ENCODE measurements around the gene METTL2A.
"Not testable (repeated sequence)": the region's sequence is repeated elsewhere in the genome, so short reads cannot be mapped to it uniquely, and the experiment has no call there.

Gene METTL2A

GRCh38 chr17:62423647-62424461, at the start of gene METTL2A:
Gene METTL2A (plus strand): TSS chr17:62423897. CDS start chr17:62423903, 6 bp downstream.
- not testable (repeated sequence) for H3K9me3 ChIP-seq (ENCODE audit: control insufficient read depth in 5 of 5, low read length in 5 of 5); H3K27me3 ChIP-seq (ENCODE audit: control insufficient read depth in 5 of 5, insufficient read depth in 4 of 5, low read length in 5 of 5)
- Histone ChIP-seq H3K27ac (ENCODE audit: low read depth, low read length) (peak within 1 kb of the TSS; percentile 46), H3K36me3 (ENCODE audit: control insufficient read depth in 5 of 5, insufficient read depth in 5 of 5, low read length in 5 of 5) (peaks cover 2 to 19% (median 7%) of the 10 kb centered on the region in 5 donors), H3K4me3 (ENCODE audit: low read depth in 1 of 5, low read length in 5 of 5) (peak within 1 kb of the TSS; percentile 72 to 89 (median 83)), H3K9ac (ENCODE audit: low read length in 5 of 5) (peak within 1 kb of the TSS; percentile 53 to 81 (median 59)), H3K4me1 (ENCODE audit: control insufficient read depth in 5 of 5, insufficient read depth in 5 of 5, low read length in 5 of 5) (peaks cover 2 to 15% (median 13%) of the 10 kb centered on the region in 5 donors)

- Histone ChIP-seq H3K36me3 (ENCODE audit: control insufficient read depth in 5 of 5, insufficient read depth in 5 of 5, low read length in 5 of 5) (no peaks in the 10 kb centered on the region), H3K9ac (ENCODE audit: low read length in 5 of 5) (no peak within 1 kb of the TSS), H3K9me3 (ENCODE audit: control insufficient read depth in 5 of 5, low read length in 5 of 5) (no peaks in the 10 kb centered on the region), H3K4me3 (ENCODE audit: low read depth in 1 of 5, low read length in 5 of 5) (no peak within 1 kb of the TSS), H3K27me3 (ENCODE audit: control insufficient read depth in 5 of 5, insufficient read depth in 4 of 5, low read length in 5 of 5) (peaks cover 0 to 6% (median 3%) of the 10 kb centered on the region in 5 donors), H3K27ac (ENCODE audit: low read depth, low read length) (no peak within 1 kb of the TSS), H3K4me1 (ENCODE audit: control insufficient read depth in 5 of 5, insufficient read depth in 5 of 5, low read length in 5 of 5) (no peaks in the 10 kb centered on the region)
These were observed 43.4 kb upstream of the METTL2A start, which contains the start of gene EFCAB3 for GRCh38 chr17:62380253-62380652. Gene EFCAB3 (plus strand): TSS chr17:62380553. CDS start chr17:62382980, 2,427 bp downstream.

- Histone ChIP-seq H3K36me3 (ENCODE audit: control insufficient read depth in 5 of 5, insufficient read depth in 5 of 5, low read length in 5 of 5) (no peaks in the 10 kb centered on the region), H3K4me3 (ENCODE audit: low read depth in 1 of 5, low read length in 5 of 5) (no peak overlapping the region), H3K9ac (ENCODE audit: low read length in 5 of 5) (no peak overlapping the region), H3K9me3 (ENCODE audit: control insufficient read depth in 5 of 5, low read length in 5 of 5) (no peaks in the 10 kb centered on the region), H3K27me3 (ENCODE audit: control insufficient read depth in 5 of 5, insufficient read depth in 4 of 5, low read length in 5 of 5) (peaks cover 0 to 6% (median 3%) of the 10 kb centered on the region in 5 donors), H3K4me1 (ENCODE audit: control insufficient read depth in 5 of 5, insufficient read depth in 5 of 5, low read length in 5 of 5) (no peaks in the 10 kb centered on the region), H3K27ac (ENCODE audit: low read depth, low read length) (no peak overlapping the region)
These were observed 42.1 kb upstream of the METTL2A start for GRCh38 chr17:62381561-62381960.

- H3K4me3 ChIP-seq (ENCODE audit: low read depth in 1 of 5, low read length in 5 of 5): no peak overlapping the region
- H3K9me3 ChIP-seq (ENCODE audit: control insufficient read depth in 5 of 5, low read length in 5 of 5): no peaks in the 10 kb centered on the region
These were observed 34.8 kb upstream of the METTL2A start for GRCh38 chr17:62388856-62389255.

GRCh38 chr17:62392908-62393307, 30.8 kb upstream of the METTL2A start:
- Histone ChIP-seq H3K27ac (ENCODE audit: low read depth, low read length) (no peak overlapping the region), H3K36me3 (ENCODE audit: control insufficient read depth in 5 of 5, insufficient read depth in 5 of 5, low read length in 5 of 5) (no peaks in the 10 kb centered on the region), H3K4me3 (ENCODE audit: low read depth in 1 of 5, low read length in 5 of 5) (no peak overlapping the region), H3K9ac (ENCODE audit: low read length in 5 of 5) (no peak overlapping the region), H3K4me1 (ENCODE audit: control insufficient read depth in 5 of 5, insufficient read depth in 5 of 5, low read length in 5 of 5) (no peaks in the 10 kb centered on the region), H3K27me3 (ENCODE audit: control insufficient read depth in 5 of 5, insufficient read depth in 4 of 5, low read length in 5 of 5) (peaks cover 0 to 3% (median 0%) of the 10 kb centered on the region in 5 donors), H3K9me3 (ENCODE audit: control insufficient read depth in 5 of 5, low read length in 5 of 5) (no peaks in the 10 kb centered on the region)

More at GRCh38 chr17:62388856-62389255, 34.8 kb upstream of the METTL2A start:
- no peaks in the 10 kb centered on the region for H3K4me1 ChIP-seq (ENCODE audit: control insufficient read depth in 5 of 5, insufficient read depth in 5 of 5, low read length in 5 of 5)
- no peak overlapping the region for H3K9ac ChIP-seq (ENCODE audit: low read length in 5 of 5)
- H3K36me3 ChIP-seq (ENCODE audit: control insufficient read depth in 5 of 5, insufficient read depth in 5 of 5, low read length in 5 of 5): no peaks in the 10 kb centered on the region
- peaks cover 0 to 3% (median 0%) of the 10 kb centered on the region in 5 donors for H3K27me3 ChIP-seq (ENCODE audit: control insufficient read depth in 5 of 5, insufficient read depth in 4 of 5, low read length in 5 of 5)
- H3K27ac ChIP-seq (ENCODE audit: low read depth, low read length): no peak overlapping the region

- H3K27me3 ChIP-seq (ENCODE audit: control insufficient read depth in 5 of 5, insufficient read depth in 4 of 5, low read length in 5 of 5): peaks cover 0 to 7% (median 0%) of the 10 kb centered on the region in 5 donors
- no peaks in the 10 kb centered on the region for H3K36me3 ChIP-seq (ENCODE audit: control insufficient read depth in 5 of 5, insufficient read depth in 5 of 5, low read length in 5 of 5)
- H3K9me3 ChIP-seq (ENCODE audit: control insufficient read depth in 5 of 5, low read length in 5 of 5): no peaks in the 10 kb centered on the region
- no peaks in the 10 kb centered on the region for H3K4me1 ChIP-seq (ENCODE audit: control insufficient read depth in 5 of 5, insufficient read depth in 5 of 5, low read length in 5 of 5)
- H3K4me3 ChIP-seq (ENCODE audit: low read depth in 1 of 5, low read length in 5 of 5): no peak overlapping the region
- H3K9ac ChIP-seq (ENCODE audit: low read length in 5 of 5): no peak overlapping the region
- H3K27ac ChIP-seq (ENCODE audit: low read depth, low read length): no peak overlapping the region
These were observed 24.8 kb upstream of the METTL2A start for GRCh38 chr17:62398891-62399290.

GRCh38 chr17:62405451-62405850, 18.2 kb upstream of the METTL2A start:
- no peak overlapping the region for H3K4me3 ChIP-seq (ENCODE audit: low read depth in 1 of 5, low read length in 5 of 5)
- H3K4me1 ChIP-seq (ENCODE audit: control insufficient read depth in 5 of 5, insufficient read depth in 5 of 5, low read length in 5 of 5): peaks cover 0 to 1% (median 0%) of the 10 kb centered on the region in 5 donors
- H3K9me3 ChIP-seq (ENCODE audit: control insufficient read depth in 5 of 5, low read length in 5 of 5): no peaks in the 10 kb centered on the region
- H3K27ac ChIP-seq (ENCODE audit: low read depth, low read length): no peak overlapping the region
- no peaks in the 10 kb centered on the region for H3K36me3 ChIP-seq (ENCODE audit: control insufficient read depth in 5 of 5, insufficient read depth in 5 of 5, low read length in 5 of 5)
- H3K27me3 ChIP-seq (ENCODE audit: control insufficient read depth in 5 of 5, insufficient read depth in 4 of 5, low read length in 5 of 5): peaks cover 0 to 8% (median 3%) of the 10 kb centered on the region in 5 donors
- no peak overlapping the region for H3K9ac ChIP-seq (ENCODE audit: low read length in 5 of 5)

GRCh38 chr17:62413090-62413489, 10.6 kb upstream of the METTL2A start:
- not testable (repeated sequence) for H3K9me3 ChIP-seq (ENCODE audit: control insufficient read depth in 5 of 5, low read length in 5 of 5); H3K4me1 ChIP-seq (ENCODE audit: control insufficient read depth in 5 of 5, insufficient read depth in 5 of 5, low read length in 5 of 5); H3K27me3 ChIP-seq (ENCODE audit: control insufficient read depth in 5 of 5, insufficient read depth in 4 of 5, low read length in 5 of 5); H3K4me3 ChIP-seq (ENCODE audit: low read depth in 1 of 5, low read length in 5 of 5); H3K9ac ChIP-seq (ENCODE audit: low read length in 5 of 5); H3K27ac ChIP-seq (ENCODE audit: low read depth, low read length); H3K36me3 ChIP-seq (ENCODE audit: control insufficient read depth in 5 of 5, insufficient read depth in 5 of 5, low read length in 5 of 5)

- H3K4me1 ChIP-seq (ENCODE audit: control insufficient read depth in 5 of 5, insufficient read depth in 5 of 5, low read length in 5 of 5): peaks cover 2 to 15% (median 13%) of the 10 kb centered on the region in 5 donors
- not testable (repeated sequence) for H3K27ac ChIP-seq (ENCODE audit: low read depth, low read length); H3K4me3 ChIP-seq (ENCODE audit: low read depth in 1 of 5, low read length in 5 of 5); H3K9ac ChIP-seq (ENCODE audit: low read length in 5 of 5); H3K9me3 ChIP-seq (ENCODE audit: control insufficient read depth in 5 of 5, low read length in 5 of 5); H3K27me3 ChIP-seq (ENCODE audit: control insufficient read depth in 5 of 5, insufficient read depth in 4 of 5, low read length in 5 of 5)
- peaks cover 5 to 22% (median 8%) of the 10 kb centered on the region in 5 donors for H3K36me3 ChIP-seq (ENCODE audit: control insufficient read depth in 5 of 5, insufficient read depth in 5 of 5, low read length in 5 of 5)
These were observed 2.5 kb downstream of the METTL2A start for GRCh38 chr17:62426214-62426613.

GRCh38 chr17:62435251-62435650, 11.6 kb downstream of the METTL2A start:
- H3K27me3 ChIP-seq (ENCODE audit: control insufficient read depth in 5 of 5, insufficient read depth in 4 of 5, low read length in 5 of 5); H3K4me3 ChIP-seq (ENCODE audit: low read depth in 1 of 5, low read length in 5 of 5); H3K9me3 ChIP-seq (ENCODE audit: control insufficient read depth in 5 of 5, low read length in 5 of 5); H3K9ac ChIP-seq (ENCODE audit: low read length in 5 of 5); H3K4me1 ChIP-seq (ENCODE audit: control insufficient read depth in 5 of 5, insufficient read depth in 5 of 5, low read length in 5 of 5); H3K27ac ChIP-seq (ENCODE audit: low read depth, low read length): not testable (repeated sequence)
- peaks cover 6 to 12% (median 8%) of the 10 kb centered on the region in 5 donors for H3K36me3 ChIP-seq (ENCODE audit: control insufficient read depth in 5 of 5, insufficient read depth in 5 of 5, low read length in 5 of 5)

Measured in subcutaneous abdominal adipose tissue (tissue), 5 donors.